Measurements from ENCODE around the gene AGPAT4. TPM values are rescaled to one million over a fixed set of nuclear protein-coding genes. Genes with fewer than 3 reads are reported as not detected.

Gene AGPAT4
- total RNA-seq, 1 donor from 2014 or later = 8.3 TPM

GRCh38 chr6:161273274-161273751, 548 bp downstream of the AGPAT4 start:
- no peak for DNase-seq (ENCODE audit: extremely low spot score, unreplicated experiment)
- H3K27ac Mint-ChIP-seq (ENCODE audit: unreplicated experiment) = peak overlapping the region; percentile 87
- H3K9me3 Mint-ChIP-seq (ENCODE audit: unreplicated experiment) = no peaks in the 10 kb centered on the region

DNA sequence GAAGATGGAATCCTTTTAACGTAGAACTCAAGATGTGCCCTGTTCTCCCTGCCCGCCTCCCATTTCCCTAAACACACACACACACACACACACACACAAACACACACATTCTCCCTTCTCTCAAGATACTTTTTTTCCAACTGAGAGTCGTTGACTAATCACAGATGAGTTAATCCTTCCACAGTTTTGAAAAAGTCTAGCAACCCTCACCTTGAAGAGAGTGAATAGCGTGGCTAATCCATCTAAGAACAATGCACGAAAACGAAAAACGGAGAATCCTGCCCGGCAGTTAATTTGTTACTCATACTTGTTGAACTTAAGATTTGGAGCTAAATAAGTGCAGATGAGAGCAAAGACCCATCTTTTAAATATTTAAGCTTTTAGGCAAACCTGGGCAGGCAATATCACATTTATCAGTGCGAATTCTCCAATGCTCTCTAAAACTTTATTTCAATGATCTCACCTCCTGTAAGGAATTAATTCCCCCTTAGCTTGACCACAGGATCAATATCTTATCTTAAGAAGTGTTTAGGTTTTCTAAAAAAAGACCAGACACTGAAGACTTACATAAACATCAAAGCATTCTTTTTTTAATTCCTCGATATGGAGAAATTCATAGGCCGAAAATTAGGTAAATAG, 1.1 kb downstream of the AGPAT4 start:
- no peak for TF ChIP-seq CTCF (IDR thresholded peaks at IDR 0.05)
- no peaks in the 10 kb centered on the region for H3K36me3 Mint-ChIP-seq (ENCODE audit: unreplicated experiment)
- no peak for DNase-seq (ENCODE audit: extremely low spot score, unreplicated experiment)
- no peaks in the 10 kb centered on the region for H3K9me3 Mint-ChIP-seq (ENCODE audit: unreplicated experiment)
- peak overlapping the region; percentile 87 for H3K27ac Mint-ChIP-seq (ENCODE audit: unreplicated experiment)
- H3K4me1 Mint-ChIP-seq (ENCODE audit: unreplicated experiment) = peaks cover 22% of the 10 kb centered on the region
- H3K4me3 Mint-ChIP-seq (ENCODE audit: unreplicated experiment) = peak overlapping the region; percentile 83
- peaks cover 2% of the 10 kb centered on the region for H3K27me3 Mint-ChIP-seq (ENCODE audit: unreplicated experiment)

More at GRCh38 chr6:161273274-161273751, 548 bp downstream of the AGPAT4 start:
- H3K4me1 Mint-ChIP-seq (ENCODE audit: unreplicated experiment) = peaks cover 22% of the 10 kb centered on the region
- peaks cover 2% of the 10 kb centered on the region for H3K27me3 Mint-ChIP-seq (ENCODE audit: unreplicated experiment)
- TF ChIP-seq CTCF (IDR thresholded peaks at IDR 0.05) = no peak
- H3K4me3 Mint-ChIP-seq (ENCODE audit: unreplicated experiment) = peak overlapping the region; percentile 83
- no peaks in the 10 kb centered on the region for H3K36me3 Mint-ChIP-seq (ENCODE audit: unreplicated experiment)

DNA sequence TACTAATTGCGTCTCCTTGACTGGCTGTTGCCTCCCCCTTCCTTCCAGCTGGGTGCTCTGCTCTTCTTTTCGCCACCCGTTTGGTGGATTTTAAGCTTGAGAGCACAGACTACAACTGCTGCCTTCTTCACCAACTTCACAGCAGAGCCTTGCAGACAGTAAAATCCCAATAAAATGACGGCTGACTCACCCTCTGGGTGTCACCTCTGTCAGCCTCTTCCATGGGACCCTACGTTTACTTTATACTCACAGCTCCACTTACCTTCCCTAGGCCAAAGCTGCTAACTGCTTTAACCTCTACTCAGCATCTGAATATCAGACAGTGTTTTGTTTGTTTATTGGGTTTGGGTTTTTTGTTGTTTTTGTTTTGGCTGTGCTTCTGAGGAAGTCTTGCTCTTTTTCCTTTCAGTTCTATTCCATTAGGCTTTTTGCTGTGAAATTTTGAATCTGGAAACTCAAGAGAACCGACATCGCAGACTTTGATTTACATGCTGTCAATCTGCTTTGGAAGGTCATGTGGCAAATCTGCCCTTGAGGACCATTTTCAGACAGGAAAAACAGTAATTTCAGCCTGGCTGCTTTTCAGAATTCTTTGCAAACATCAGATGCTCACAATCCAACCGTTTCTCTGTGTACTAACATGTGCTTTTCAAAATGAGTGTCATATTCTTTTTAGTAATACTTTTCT, 2.4 kb downstream of the AGPAT4 start:
- Mint-ChIP-seq H3K36me3 (ENCODE audit: unreplicated experiment) (peaks cover 2% of the 10 kb centered on the region), H3K27ac (ENCODE audit: unreplicated experiment) (no peak overlapping the region), H3K27me3 (ENCODE audit: unreplicated experiment) (peaks cover 2% of the 10 kb centered on the region), H3K4me3 (ENCODE audit: unreplicated experiment) (no peak overlapping the region), H3K4me1 (ENCODE audit: unreplicated experiment) (peaks cover 22% of the 10 kb centered on the region), H3K9me3 (ENCODE audit: unreplicated experiment) (no peaks in the 10 kb centered on the region)
- no peak for TF ChIP-seq CTCF (IDR thresholded peaks at IDR 0.05)
- DNase-seq (ENCODE audit: extremely low spot score, unreplicated experiment) = no peak

- Mint-ChIP-seq H3K36me3 (ENCODE audit: unreplicated experiment) (peaks cover 2% of the 10 kb centered on the region), H3K9me3 (ENCODE audit: unreplicated experiment) (no peaks in the 10 kb centered on the region), H3K27ac (ENCODE audit: unreplicated experiment) (no peak overlapping the region), H3K4me1 (ENCODE audit: unreplicated experiment) (peaks cover 22% of the 10 kb centered on the region), H3K27me3 (ENCODE audit: unreplicated experiment) (no peaks in the 10 kb centered on the region), H3K4me3 (ENCODE audit: unreplicated experiment) (no peak overlapping the region)
- no peak for DNase-seq (ENCODE audit: extremely low spot score, unreplicated experiment)
- no peak for TF ChIP-seq CTCF (IDR thresholded peaks at IDR 0.05)
Observed at GRCh38 chr6:161270116-161270515, 3.7 kb downstream of the AGPAT4 start.

DNA sequence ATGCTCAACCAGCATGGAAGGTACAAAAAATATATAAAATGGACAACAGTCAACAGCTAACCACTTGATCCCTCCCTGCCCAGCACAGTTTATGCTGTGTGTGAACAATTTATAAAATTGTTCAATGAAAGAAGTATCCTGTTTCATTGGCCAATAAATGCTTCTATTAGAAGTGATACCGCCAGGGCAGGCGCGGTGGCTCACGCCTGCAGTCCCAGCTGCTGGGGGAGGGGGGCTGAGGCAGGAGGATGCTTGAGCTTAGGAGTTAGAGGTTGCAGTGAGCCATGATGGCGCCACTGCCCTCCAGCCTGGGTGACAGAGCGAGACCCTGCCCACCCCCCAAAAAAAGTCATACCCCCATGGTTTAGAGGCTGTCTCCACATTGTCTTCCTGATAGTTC, 4.6 kb downstream of the AGPAT4 start:
- Mint-ChIP-seq H3K27me3 (ENCODE audit: unreplicated experiment) (no peaks in the 10 kb centered on the region), H3K27ac (ENCODE audit: unreplicated experiment) (no peak overlapping the region), H3K36me3 (ENCODE audit: unreplicated experiment) (peaks cover 2% of the 10 kb centered on the region), H3K4me3 (ENCODE audit: unreplicated experiment) (no peak overlapping the region), H3K4me1 (ENCODE audit: unreplicated experiment) (peaks cover 19% of the 10 kb centered on the region), H3K9me3 (ENCODE audit: unreplicated experiment) (no peaks in the 10 kb centered on the region)
- no peak for DNase-seq (ENCODE audit: extremely low spot score, unreplicated experiment)
- TF ChIP-seq CTCF (IDR thresholded peaks at IDR 0.05) = no peak

Measured in osteocyte (in vitro differentiated cells).